GM18505 (cell line): ENCODE results near the gene ST6GAL2.

Source experiments
- ATAC-seq: cut with Tn5 transposase; IDR thresholded peaks from one replicate; pipeline ENCODE4 v1.9.1; 2021; ENCODE audit not compliant: unreplicated experiment
- POLR2A ChIP-seq: IDR thresholded peaks from 4 replicates; pipeline ENCODE4 v1.6.1; 2011; ENCODE audit warnings: borderline replicate concordance; ENCODE audit not compliant: insufficient read depth, insufficient read length; ENCODE audit errors: extremely low read depth

ST6GAL2 gene

DNA sequence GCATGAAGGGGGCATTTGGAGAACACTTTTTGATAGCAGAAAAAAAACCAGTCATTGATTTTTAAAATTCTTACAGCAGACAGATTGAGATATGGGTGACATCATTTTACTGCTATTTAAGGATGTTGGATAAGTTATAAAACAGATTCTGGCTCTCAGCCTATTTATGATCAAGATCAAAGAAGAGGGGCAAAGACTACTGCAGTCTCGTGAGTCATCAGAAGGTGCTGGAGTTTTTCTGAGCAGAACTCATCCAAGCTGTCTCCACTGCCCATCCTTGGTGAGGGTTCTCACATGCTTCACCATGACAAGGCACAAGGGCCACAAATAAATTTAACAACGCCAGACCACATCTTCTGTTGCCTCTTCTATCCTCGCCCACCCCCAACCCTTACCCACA is 58.8 kb downstream of the ST6GAL2 start:
- ATAC-seq = no peak

DNA sequence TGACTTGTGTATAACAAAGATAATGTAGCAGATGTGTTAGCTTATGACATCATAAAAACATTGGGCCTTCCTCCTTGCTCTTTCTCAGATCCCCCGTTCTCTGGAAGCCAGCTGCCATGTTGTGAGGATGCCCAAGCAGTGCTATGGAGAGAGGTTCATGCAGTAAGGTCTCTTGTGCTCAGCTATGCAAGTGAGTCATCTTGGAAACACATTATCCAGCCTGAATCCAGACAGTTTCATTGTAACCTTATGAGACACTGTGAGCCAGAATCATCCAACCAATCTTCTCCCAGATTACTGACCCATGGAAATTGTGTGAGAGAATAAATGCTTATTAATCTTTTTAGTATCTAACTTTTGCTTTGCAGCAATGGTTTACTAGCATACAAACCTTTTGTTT is 60.8 kb downstream of the ST6GAL2 start:
- TF ChIP-seq POLR2A = no peak
- no peak for ATAC-seq

More for the DNA sequence above, 58.8 kb downstream of the ST6GAL2 start:
- TF ChIP-seq POLR2A = no peak

DNA sequence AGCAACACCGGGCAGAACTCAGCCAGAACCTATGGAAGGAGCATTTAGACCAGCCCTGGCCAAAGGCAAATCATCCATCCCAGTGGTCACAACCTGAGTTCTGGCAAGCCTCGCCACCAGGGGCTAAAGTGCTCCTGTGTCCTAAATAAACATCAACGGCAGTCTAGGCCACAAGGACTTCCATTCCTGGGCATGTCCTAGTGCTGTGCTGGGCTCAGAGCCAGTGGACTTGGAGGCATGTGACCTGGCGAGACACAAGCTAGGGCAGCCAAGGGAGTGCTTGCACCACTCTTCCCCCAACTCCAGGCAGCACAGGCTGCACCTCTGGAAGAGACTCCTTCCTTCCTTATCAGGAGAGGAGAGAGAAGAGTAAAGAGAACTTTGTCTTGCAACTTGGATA is 69.0 kb downstream of the ST6GAL2 start:
- no peak for ATAC-seq
- no peak for TF ChIP-seq POLR2A

DNA sequence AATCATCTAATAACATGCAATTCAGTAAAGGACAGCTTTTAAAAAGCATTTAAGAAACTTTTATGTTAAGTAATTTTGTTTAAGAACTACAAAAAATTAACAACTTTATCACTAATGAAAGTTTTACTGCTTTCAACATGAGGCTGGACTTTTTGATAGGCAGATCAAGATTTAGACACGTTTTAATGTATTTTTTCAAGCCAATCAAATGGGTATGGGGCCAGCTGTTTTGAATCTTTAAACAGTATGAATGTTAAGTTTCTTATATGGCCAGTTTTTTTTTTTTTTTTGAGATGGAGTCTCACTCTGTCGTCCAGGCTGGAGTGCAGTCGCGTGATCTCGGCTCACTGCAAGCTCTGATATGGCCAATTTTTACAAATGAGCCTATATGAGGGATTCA is 73.1 kb downstream of the ST6GAL2 start:
- TF ChIP-seq POLR2A = no peak
- no peak for ATAC-seq

DNA sequence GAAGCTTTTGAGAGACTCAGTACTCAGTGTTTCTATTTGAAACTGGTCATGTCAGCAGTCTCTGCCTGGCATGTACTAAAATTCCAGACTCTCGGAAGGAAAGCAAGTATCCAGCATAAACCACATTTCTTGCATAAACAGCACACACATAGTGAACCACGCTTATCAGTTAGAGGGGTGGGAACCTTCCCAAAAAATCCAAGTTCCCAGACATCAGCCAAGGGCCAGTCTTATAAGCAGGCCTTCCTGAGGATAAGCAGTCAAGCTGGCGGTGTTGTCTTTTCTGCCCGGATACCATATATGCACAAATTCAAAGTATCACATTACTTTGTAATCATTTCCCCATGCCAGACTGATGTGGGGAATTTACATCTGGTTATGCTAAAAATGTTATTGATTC is 73.6 kb downstream of the ST6GAL2 start:
- TF ChIP-seq POLR2A = no peak

DNA sequence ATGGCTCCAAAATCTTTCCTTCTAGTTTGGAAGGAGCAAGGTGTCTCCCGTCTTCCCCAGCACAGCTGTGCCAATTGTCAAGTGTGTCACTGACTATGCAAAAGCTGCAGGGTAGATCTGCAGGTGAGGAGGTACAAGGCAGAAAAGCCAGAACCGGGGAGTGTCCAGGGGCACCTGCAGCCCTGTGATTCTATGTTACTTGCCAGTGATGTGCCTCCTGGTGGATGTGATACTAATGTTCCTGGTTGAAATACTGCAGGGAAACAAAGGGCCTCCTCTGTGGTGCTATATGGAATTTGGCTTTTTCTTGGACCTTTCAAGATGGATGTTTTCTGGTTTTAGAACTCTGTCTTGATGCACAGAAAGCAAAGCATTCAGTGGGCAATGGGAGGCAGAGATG is 80.3 kb downstream of the ST6GAL2 start:
- no peak for ATAC-seq
- TF ChIP-seq POLR2A = no peak

More for the DNA sequence above, 73.6 kb downstream of the ST6GAL2 start:
- ATAC-seq = no peak

DNA sequence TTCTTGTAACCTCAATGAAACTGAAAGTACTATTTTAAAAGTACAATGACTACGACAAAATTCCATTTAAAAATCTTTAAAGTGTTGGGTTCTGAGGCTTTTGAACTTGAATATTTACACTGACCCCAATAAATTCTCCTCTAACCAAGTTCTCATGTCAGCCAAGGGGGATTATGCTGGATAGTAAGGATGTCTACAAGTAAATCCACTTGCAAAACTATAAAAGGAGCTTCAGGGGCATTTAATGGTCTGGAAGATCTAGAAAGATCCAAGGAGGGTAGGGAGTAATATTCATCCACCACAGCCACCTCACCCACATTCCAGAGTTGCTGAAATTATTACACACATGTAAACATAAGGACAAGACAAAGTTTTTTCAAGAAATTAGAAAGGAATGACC is 81.8 kb downstream of the ST6GAL2 start:
- TF ChIP-seq POLR2A = no peak
- no peak for ATAC-seq

DNA sequence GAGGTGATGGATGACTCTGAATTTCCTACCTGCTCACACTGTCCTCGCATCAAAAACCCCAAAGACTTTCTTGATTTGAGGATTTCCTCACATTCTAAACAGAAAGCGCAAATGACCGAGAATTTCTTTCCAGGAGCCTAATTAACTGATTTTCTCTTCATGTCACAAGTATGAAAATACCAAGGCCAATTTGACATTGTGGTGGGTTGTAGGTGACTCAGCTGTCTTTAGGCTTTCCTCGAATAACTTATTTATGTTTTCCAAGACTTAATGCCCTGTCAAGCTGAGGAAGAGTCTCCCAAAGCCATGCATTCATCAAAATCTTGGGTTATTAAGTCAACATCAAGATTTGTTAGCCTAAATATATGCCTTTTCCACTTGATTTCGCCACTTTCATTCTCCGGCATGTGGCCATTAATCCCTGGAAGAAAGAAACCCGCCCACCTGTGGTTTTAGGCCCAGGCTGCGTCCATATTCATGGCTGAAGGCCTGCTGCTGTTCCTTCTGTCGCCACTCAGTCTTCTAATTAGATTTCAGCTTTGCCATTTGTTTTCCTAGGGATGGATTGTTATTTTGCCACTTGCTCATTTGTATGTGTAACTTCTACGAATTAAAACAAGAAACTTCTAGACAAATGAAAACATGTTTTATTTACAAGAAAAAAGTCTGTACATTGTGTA is 84.9 kb downstream of the ST6GAL2 start:
- no peak for ATAC-seq
- no peak for TF ChIP-seq POLR2A

DNA sequence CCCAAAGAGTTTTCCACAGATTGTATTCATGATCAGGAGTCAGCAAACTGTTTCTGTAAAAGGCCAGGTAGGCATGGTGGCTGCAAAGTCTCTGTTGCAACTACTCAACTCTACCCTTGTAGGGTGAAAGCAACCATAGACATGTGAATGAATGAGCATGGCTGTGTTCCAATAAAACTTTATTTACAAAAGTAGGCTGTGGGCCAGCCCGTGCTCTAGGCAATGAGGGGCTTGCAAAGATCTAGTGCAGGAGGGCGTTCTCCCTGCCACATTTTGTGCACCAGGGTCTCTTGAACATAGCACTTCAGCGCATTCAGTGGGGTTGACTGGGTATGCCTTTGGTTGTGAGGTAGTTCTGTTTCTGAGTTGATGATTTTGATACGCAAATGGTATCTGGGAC is 85.8 kb downstream of the ST6GAL2 start:
- no peak for TF ChIP-seq POLR2A
- ATAC-seq = no peak

DNA sequence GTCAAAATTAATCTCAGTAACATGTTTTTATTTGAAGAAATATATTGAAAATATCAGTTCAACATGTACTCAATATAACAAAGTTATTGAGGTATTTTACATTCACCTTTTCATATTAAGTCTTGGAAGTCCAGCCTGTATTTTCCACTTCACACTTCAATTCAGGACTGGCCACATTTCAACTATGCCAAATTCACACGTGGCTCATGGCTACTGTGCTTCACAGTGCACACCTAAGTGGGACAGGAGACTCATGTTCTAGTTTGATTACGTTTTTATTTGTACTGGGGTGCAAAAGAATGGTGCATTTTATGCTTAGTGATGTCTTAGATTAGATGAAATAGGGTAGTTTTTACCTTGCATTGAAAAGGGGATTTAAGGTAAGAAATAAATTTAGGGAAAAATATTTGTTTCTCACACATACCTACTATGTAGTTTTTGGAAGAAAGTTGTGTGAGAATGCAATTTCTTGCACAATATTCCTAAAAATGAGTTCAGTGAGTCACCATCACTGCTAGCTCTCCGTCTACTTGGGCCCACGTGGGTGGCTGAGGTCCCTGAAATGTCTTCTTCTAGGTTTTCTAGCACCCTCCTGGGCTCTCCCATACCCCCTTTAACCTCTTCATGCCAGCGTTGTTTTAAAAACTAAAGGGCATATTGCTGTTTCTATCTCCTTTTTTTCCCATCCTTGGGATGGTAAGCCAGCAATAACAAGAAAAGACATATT is 87.0 kb downstream of the ST6GAL2 start:
- no peak for ATAC-seq
- no peak for TF ChIP-seq POLR2A

DNA sequence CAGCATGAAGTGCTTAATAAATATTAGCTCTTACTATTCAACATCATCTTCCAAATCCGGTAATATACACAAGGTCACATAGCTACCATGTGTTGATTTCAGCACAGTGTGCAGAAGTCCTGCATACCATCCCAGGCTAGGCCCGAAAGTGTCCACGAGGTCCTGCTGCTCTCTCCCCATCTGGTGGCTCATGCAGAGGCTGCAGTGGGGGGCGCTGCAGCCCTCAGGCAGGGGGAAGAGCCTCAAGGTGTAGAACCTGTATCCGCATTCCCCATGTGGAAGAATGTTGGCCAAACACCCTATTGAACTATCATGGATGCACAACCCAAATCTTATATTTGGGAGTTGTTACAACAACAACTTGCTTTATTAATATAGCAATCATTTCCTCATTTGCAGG is 88.5 kb downstream of the ST6GAL2 start:
- no peak for ATAC-seq
- TF ChIP-seq POLR2A = no peak

DNA sequence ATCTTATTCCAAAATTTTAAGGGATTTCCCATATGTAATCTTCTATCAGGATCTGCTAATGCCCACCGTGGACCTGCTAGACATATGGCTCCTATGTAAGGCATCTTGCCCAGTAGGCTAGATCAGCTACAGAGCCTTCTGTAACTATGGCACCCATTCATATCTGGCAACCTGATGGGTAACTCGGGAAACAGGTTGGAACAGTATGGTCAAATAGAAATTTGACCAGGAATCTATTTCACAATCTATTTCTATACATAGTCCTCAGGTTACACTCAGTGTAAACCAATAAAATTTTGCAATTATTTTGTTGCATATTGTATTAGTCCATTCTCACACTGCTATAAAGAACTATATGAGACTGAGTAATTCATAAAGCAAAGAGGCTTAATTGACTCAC is 93.3 kb downstream of the ST6GAL2 start:
- no peak for ATAC-seq

DNA sequence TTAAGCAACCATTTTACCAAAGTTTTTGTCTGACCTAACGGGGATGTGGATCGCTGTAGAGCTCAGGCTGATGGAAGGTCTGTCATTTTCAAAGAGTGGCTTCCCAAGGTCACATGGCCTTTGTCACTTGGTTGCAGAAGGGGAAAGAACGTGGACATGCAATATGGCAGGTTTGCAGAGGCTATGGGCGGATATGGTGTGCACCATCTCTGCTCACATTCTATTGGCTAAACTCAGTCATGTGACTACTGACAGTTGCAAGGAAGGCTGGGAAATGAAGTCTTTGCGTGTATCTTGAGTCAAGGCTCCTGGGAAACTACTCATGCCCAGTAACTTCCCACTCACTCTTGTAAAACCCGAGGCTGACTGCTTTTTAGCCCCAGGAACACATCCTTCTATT is 96.8 kb downstream of the ST6GAL2 start:
- TF ChIP-seq POLR2A = no peak
- no peak for ATAC-seq

More for the DNA sequence above, 93.3 kb downstream of the ST6GAL2 start:
- no peak for TF ChIP-seq POLR2A

DNA sequence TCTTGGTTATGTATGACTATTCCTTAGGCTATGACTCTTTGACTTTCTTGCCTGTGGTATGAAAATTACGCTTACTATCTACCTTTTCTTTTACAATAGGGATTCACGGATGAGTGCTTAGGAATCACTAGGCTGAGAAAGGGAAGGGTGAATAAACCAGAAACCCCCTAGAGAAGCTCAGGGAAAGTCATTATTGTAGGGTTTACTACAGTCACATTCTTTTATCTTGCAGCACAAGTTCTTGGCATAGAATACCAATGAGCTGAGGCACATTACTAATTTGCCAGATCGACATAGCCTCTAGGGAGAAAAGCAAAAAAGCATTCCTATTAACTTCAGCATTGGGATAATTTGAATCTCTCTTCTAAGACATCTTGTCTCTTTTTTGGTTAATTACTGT is 103.3 kb downstream of the ST6GAL2 start:
- no peak for ATAC-seq
- no peak for TF ChIP-seq POLR2A
